Measurements from ENCODE around the gene ERRFI1. TPM values are rescaled to one million over a fixed set of nuclear protein-coding genes. Genes with fewer than 3 reads are reported as not detected.

The ERRFI1 gene
- total RNA-seq, 2 donors from 2014 or later: 33.0 to 34.5 TPM

DNA sequence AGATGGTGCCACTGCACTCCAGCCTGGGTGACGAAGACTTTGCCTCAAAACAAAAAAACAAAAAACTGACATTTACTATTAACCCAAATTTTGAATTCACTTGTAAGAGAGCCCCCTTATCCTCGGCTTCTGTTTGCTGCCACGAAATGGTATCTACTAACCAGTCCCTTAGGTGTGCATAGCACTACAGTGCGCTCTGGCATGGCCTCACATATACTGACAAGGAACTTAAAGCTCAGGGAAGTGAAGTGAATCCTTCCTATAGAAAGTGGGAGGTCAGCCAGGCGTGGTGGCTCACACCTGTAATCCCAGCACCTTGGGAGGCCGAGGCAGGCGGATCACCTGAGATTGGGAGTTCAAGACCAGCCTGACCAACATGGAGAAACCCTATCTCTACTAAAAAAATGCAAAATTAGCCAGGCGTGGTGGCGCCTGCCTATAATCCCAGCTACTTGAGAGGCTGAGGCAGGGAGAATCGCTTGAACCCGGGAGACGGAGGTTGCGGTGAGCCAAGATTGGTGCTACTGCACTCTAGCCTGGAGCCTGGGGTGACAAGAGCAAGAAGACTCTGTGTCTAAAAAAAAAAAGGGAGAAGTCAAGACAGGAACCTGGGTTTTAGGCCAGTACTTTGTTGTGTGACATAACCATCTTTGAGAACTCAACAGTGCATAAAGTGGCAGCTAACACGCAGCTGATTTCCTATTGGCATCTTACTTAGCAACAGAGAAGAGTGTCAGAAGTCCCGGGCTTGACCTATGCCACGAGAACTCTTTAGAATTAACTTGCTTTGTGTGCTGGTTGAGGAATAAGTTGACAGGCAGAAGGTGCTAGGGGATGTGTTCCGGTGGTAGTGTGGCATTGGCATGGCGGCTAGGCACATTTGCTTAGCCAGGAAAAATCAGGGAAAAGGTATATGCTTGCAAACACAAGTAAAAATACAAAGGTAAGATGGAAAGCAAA lies 16.8 kb downstream of the ERRFI1 start:
- no peaks in the 10 kb centered on the region for H3K9me3 ChIP-seq
- no peak overlapping the region for H3K4me3 ChIP-seq
- peaks cover 0 to 20% of the 10 kb centered on the region in 2 donors for H3K4me1 ChIP-seq
- H3K36me3 ChIP-seq: peaks cover 27% of the 10 kb centered on the region
- no peaks in the 10 kb centered on the region for H3K27me3 ChIP-seq
- TF ChIP-seq, protein P1, sequence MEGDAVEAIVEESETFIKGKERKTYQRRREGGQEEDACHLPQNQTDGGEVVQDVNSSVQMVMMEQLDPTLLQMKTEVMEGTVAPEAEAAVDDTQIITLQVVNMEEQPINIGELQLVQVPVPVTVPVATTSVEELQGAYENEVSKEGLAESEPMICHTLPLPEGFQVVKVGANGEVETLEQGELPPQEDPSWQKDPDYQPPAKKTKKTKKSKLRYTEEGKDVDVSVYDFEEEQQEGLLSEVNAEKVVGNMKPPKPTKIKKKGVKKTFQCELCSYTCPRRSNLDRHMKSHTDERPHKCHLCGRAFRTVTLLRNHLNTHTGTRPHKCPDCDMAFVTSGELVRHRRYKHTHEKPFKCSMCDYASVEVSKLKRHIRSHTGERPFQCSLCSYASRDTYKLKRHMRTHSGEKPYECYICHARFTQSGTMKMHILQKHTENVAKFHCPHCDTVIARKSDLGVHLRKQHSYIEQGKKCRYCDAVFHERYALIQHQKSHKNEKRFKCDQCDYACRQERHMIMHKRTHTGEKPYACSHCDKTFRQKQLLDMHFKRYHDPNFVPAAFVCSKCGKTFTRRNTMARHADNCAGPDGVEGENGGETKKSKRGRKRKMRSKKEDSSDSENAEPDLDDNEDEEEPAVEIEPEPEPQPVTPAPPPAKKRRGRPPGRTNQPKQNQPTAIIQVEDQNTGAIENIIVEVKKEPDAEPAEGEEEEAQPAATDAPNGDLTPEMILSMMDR (IDR thresholded peaks at IDR 0.05): no peak
- H3K27ac ChIP-seq: no peak overlapping the region
- no peak for DNase-seq (ENCODE audit: low spot score)

- Histone ChIP-seq H3K4me1 (peaks cover 0 to 27% of the 10 kb centered on the region in 2 donors), H3K9me3 (no peaks in the 10 kb centered on the region), H3K4me3 (no peak overlapping the region), H3K27me3 (no peaks in the 10 kb centered on the region), H3K36me3 (peaks cover 4% of the 10 kb centered on the region), H3K27ac (peak overlapping the region; percentile 74 to 79)
- TF ChIP-seq, protein P1 (IDR thresholded peaks at IDR 0.05): no peak
- DNase-seq (ENCODE audit: low spot score): no peak
These were observed 19.8 kb downstream of the ERRFI1 start for GRCh38 chr1:8006037-8006963.

DNA sequence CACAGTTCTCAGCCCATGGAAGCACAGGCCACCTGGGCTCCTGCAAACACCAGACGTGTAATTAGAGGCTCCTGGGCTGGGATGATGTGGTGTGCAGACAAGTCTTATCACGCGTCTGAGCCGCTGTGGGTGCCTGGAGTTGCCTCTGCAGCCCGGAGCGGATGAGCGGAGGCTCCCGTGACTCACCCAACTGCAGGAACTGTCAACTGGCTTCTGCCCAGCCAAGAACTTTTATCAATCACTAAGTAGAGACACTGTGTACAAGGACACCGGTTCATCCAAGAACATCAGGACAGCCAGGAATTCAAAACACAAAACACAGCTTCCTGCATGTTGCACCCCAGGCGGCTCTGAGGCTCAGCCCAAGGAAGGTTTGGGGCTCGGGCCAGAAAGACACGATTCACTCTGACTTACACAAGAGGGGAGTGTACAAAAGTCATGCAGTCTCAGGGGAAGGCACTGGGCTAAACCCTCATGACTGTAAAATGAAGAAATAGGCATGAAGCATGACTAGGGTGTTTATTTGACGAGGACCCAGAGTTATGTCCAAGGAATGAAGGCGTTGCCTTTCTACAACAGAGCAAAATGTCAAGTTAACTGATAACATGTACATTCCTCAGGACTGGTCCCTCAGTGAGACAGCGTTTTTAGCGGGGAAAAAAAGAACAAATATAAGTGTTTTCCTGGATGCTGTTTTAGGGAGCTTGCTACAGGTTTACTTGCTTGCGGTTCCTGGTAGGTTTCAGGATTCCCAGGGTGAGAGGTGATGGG lies 21.1 kb downstream of the ERRFI1 start:
- no peaks in the 10 kb centered on the region for H3K9me3 ChIP-seq

GRCh38 chr1:8004113-8004802 lies 21.9 kb downstream of the ERRFI1 start:
- H3K36me3 ChIP-seq: no peaks in the 10 kb centered on the region
- peak; percentile 58 for DNase-seq (ENCODE audit: low spot score)
- H3K4me3 ChIP-seq: peak overlapping the region in 1 of 2 donors; percentile 9
- TF ChIP-seq, protein P1 (IDR thresholded peaks at IDR 0.05): no peak
- no peaks in the 10 kb centered on the region for H3K27me3 ChIP-seq
- H3K4me1 ChIP-seq: peaks cover 0 to 27% of the 10 kb centered on the region in 2 donors
- H3K27ac ChIP-seq: peak overlapping the region; percentile 74 to 79
- no peaks in the 10 kb centered on the region for H3K9me3 ChIP-seq

More for the DNA sequence above, 21.1 kb downstream of the ERRFI1 start:
- no peaks in the 10 kb centered on the region for H3K36me3 ChIP-seq
- peak overlapping the region; percentile 74 to 79 for H3K27ac ChIP-seq
- peak; percentile 98 for DNase-seq (ENCODE audit: low spot score)
- peak overlapping the region in 1 of 2 donors; percentile 9 for H3K4me3 ChIP-seq
- H3K27me3 ChIP-seq: no peaks in the 10 kb centered on the region
- TF ChIP-seq, protein P1 (IDR thresholded peaks at IDR 0.05): no peak
- peaks cover 0 to 27% of the 10 kb centered on the region in 2 donors for H3K4me1 ChIP-seq
